PC-3 (cell line): ENCODE data around the gene RBM26. TPM values are rescaled to one million over a fixed set of nuclear protein-coding genes. Genes with fewer than 3 reads are reported as not detected.

ENCODE experiments used
- ATAC-seq: fragments of 200-7000 bp; cut with Tn5 transposase; 2 replicates; pipeline ENCODE4 v1.9.1; 2020; ENCODE audit warnings: mild to moderate bottlenecking, moderate library complexity
- BruUV-seq: library from RNA; stranded (reverse); fragments of 400-500 nt; replicated peaks from 2 replicates; lab custom pipeline; 2021; lab: Mats Ljungman, UMichigan
- CTCF ChIA-PET: fragments of 300-600 bp; sonication (Branson Sonifier 250); formaldehyde crosslinking; loops from one replicate; lab custom pipeline; 2022; ENCODE audit warnings: antibody characterized with exemption; lab: Charles Lee
- POLR2A ChIA-PET: fragments of 300-600 bp; sonication (Branson Sonifier 250); formaldehyde crosslinking; loops from one replicate; lab custom pipeline; 2022; ENCODE audit warnings: antibody characterized with exemption; ENCODE audit not compliant: unreplicated experiment; lab: Charles Lee
- DNase-seq: peaks from one replicate; pipeline ENCODE4 v3.0.0-alpha.2; 2015
- H2AFZ ChIP-seq: fragments of 300-600 bp; sonication (generic); 2 replicates; pipeline ENCODE4 v1.6.0; 2016; ENCODE audit warnings: antibody characterized with exemption, low read length
- H3F3A ChIP-seq: fragments of 300-600 bp; sonication (generic); one replicate; pipeline ENCODE4 v1.6.0; 2017; ENCODE audit warnings: antibody characterized with exemption, low read length, control low read depth, mild to moderate bottlenecking; ENCODE audit not compliant: unreplicated experiment
- H3K27ac ChIP-seq: fragments of 300-600 bp; sonication (generic); 2 replicates; pipeline ENCODE4 v1.5.1; 2016; ENCODE audit warnings: mild to moderate bottlenecking, low read length
- H3K27me3 ChIP-seq: fragments of 300-600 bp; sonication (generic); 2 replicates; pipeline ENCODE4 v1.6.1; 2016; ENCODE audit warnings: low read length, mixed read lengths
- H3K36me3 ChIP-seq: fragments of 300-600 bp; sonication (generic); 2 replicates; pipeline ENCODE4 v1.6.1; 2016; ENCODE audit warnings: low read depth, mixed run types, low read length, mixed read lengths
- H3K4me1 ChIP-seq: fragments of 300-600 bp; sonication (generic); 2 replicates; pipeline ENCODE4 v1.5.1; 2016; ENCODE audit warnings: low read length; ENCODE audit not compliant: insufficient read depth
- H3K4me2 ChIP-seq: fragments of 300-600 bp; sonication (generic); 2 replicates; pipeline ENCODE4 v1.6.0; 2016; ENCODE audit warnings: low read length
- H3K4me3 ChIP-seq: fragments of 300-600 bp; sonication (generic); 2 replicates; pipeline ENCODE4 v1.5.1; 2016; ENCODE audit warnings: mild to moderate bottlenecking, low read length, mixed read lengths
- H3K79me2 ChIP-seq: fragments of 300-600 bp; sonication (generic); 2 replicates; pipeline ENCODE4 v1.6.1; 2017; ENCODE audit warnings: low read length, mixed read lengths
- H3K9ac ChIP-seq: fragments of 300-600 bp; sonication (generic); 2 replicates; pipeline ENCODE4 v1.6.0; 2016; ENCODE audit warnings: mild to moderate bottlenecking, low read length
- H3K9me2 ChIP-seq: fragments of 300-600 bp; sonication (generic); replicated peaks from 2 replicates; pipeline ENCODE4 v1.6.1; 2016; ENCODE audit warnings: mixed run types, low read length, mixed read lengths
- H3K9me3 ChIP-seq: fragments of 300-600 bp; sonication (generic); 2 replicates; pipeline ENCODE4 v1.6.1; 2016; ENCODE audit warnings: low read length, mixed read lengths
- H4K20me1 ChIP-seq: fragments of 300-600 bp; sonication (generic); 2 replicates; pipeline ENCODE4 v1.6.1; 2016; ENCODE audit warnings: low read length, mixed read lengths
- CTCF ChIP-seq: fragments of 300-600 bp; sonication (generic); conservative IDR thresholded peaks from 2 replicates; pipeline ENCODE4 v1.5.1; 2017; ENCODE audit warnings: antibody characterized with exemption, low read depth, mild to moderate bottlenecking, low read length
- EZH2 ChIP-seq: fragments of 300-600 bp; sonication (generic); IDR thresholded peaks from one replicate; pipeline ENCODE4 v1.6.1; 2017; ENCODE audit warnings: antibody characterized with exemption, mild to moderate bottlenecking, low read length; ENCODE audit not compliant: unreplicated experiment
- EZH2phosphoT487 ChIP-seq: fragments of 300-600 bp; sonication (generic); IDR thresholded peaks from 2 replicates; pipeline ENCODE4 v1.6.1; 2018; ENCODE audit warnings: mild to moderate bottlenecking, antibody characterized with exemption, low read length, borderline replicate concordance
- intact Hi-C: fragments of 100-400 bp; cut with micrococcal nuclease; formaldehyde crosslinking; loops from 2 replicates; pipeline ENCODE4 v1.9.0; 2023
- total RNA-seq: library from RNA; depleted of rRNA; stranded (reverse); fragments of >200 nt; gene quantifications from 2 replicates; pipeline ENCODE4 v1.2.3, GENCODE V29; 2014

RBM26 gene
- total RNA-seq, 1 experiment from 2014 or later: 16.1 TPM

DNA sequence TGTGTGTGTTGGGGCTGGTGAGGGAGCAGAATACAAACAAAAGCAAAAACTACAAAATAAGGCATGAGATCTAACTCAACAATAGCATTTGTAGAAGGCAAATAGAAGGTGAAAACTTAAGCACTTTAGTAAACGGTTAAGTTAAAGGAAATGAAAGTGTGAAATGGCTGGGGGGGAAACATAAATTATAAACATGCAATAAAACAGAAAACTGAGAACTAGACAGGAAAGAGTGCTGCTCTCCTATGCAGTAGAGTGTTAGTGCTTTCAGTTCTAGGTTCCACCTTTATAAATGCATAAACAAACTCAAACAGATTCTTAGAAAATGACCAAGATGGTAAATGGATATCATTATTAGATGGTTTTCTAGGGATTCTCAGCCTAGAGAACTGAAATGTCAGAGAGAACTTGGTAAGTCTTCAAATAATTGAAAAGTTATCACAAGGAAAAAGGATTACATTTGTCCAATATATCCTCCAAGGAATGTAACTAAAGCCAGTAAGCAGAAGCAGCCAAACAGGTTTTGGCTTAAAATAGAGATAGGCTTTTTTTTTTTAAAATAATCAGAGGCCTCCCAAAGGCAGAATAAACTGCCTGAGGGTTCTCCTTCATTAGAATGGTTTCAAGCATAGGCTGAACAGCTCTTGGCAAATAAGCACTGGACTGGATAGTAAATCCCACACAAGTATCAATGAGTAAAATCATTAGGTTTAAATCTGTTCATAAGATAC, 23.3 kb downstream of the RBM26 start:
- no peak; the same call in 1 of the 2 replicates for ATAC-seq
- CTCF ChIA-PET: no interaction called here
- Histone ChIP-seq H3K79me2 (peaks cover 85% of the 10 kb centered on the region), H3K27ac (no peak overlapping the region), H3K4me1 (peaks cover 26% of the 10 kb centered on the region), H3K36me3 (no peaks in the 10 kb centered on the region; the same call in 1 of the 2 replicates), H3K4me2 (peak overlapping the region; percentile 42), H3K9ac (no peak overlapping the region), H3F3A (no peaks in the 10 kb centered on the region), H3K9me3 (no peaks in the 10 kb centered on the region), H3K9me2 (no peaks in the 10 kb centered on the region), H3K27me3 (no peaks in the 10 kb centered on the region), H3K4me3 (0 out of 2 replicates have a peak overlapping the region, but pooled peaks have one; percentile 14), H2AFZ (no peak overlapping the region), H4K20me1 (0 out of 2 replicates have a peak, but pooled peaks cover 19% of the 10 kb centered on the region)
- no TSS peak for BruUV-seq
- peak; percentile 67 for DNase-seq
- POLR2A ChIA-PET: no interaction called here
- TF ChIP-seq EZH2: no peak
- no peak for TF ChIP-seq EZH2phosphoT487
- TF ChIP-seq CTCF: no peak
- intact Hi-C loops: no loop called here

GRCh38 chr13:79380997-79381396, 25.1 kb downstream of the RBM26 start:
- intact Hi-C loops: no loop called here
- no peak for DNase-seq
- H3K79me2 ChIP-seq: peaks cover 68% of the 10 kb centered on the region
- ChIA-PET CTCF (no interaction called here), POLR2A (no interaction called here)
- peaks cover 17% of the 10 kb centered on the region for H3K4me1 ChIP-seq
- no peak for ATAC-seq
- no peaks in the 10 kb centered on the region for H3K9me2 ChIP-seq
- 0 out of 2 replicates have a peak, but pooled peaks cover 12% of the 10 kb centered on the region for H4K20me1 ChIP-seq
- H3K4me3 ChIP-seq: no peak overlapping the region
- H3K9ac ChIP-seq: no peak overlapping the region
- no TSS peak for BruUV-seq
- no peak for TF ChIP-seq EZH2phosphoT487
- no peak overlapping the region for H2AFZ ChIP-seq
- no peaks in the 10 kb centered on the region for H3K27me3 ChIP-seq
- no peak overlapping the region for H3K4me2 ChIP-seq
- peaks cover 12% of the 10 kb centered on the region; the same call in 1 of the 2 replicates for H3K36me3 ChIP-seq
- no peaks in the 10 kb centered on the region for H3F3A ChIP-seq
- no peaks in the 10 kb centered on the region for H3K9me3 ChIP-seq
- H3K27ac ChIP-seq: no peak overlapping the region

DNA sequence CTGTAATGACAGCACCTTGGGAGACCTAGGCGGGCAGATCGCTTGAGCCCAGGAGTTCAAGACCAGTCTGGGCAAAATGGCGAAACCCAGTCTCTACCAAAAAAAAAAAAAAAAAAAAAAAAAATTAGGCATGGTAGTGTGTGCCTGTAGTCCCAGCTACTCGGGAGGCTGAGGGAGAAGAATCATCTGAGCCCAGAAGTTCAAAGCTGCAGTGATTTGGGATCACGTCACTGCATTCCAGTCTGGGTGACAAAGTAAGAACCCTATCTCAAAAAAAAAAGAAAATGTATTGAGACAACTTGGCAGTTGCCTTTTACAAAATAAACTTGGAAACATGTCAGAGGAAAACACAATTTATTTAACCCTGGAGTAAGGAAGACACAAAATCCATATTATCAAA, 26.8 kb downstream of the RBM26 start:
- CTCF ChIA-PET: no interaction called here
- peaks cover 16% of the 10 kb centered on the region for H3K4me1 ChIP-seq
- TF ChIP-seq EZH2: no peak
- no peak for TF ChIP-seq EZH2phosphoT487
- TF ChIP-seq CTCF: no peak
- intact Hi-C loops: no loop called here
- no peak overlapping the region for H2AFZ ChIP-seq
- 0 out of 2 replicates have a peak, but pooled peaks cover 12% of the 10 kb centered on the region for H4K20me1 ChIP-seq
- H3K79me2 ChIP-seq: peaks cover 51% of the 10 kb centered on the region
- H3K27me3 ChIP-seq: no peaks in the 10 kb centered on the region
- no peak for DNase-seq
- H3K4me3 ChIP-seq: no peak overlapping the region
- no peak overlapping the region for H3K27ac ChIP-seq
- H3K9me3 ChIP-seq: no peaks in the 10 kb centered on the region
- no peaks in the 10 kb centered on the region for H3F3A ChIP-seq
- H3K9ac ChIP-seq: no peak overlapping the region
- POLR2A ChIA-PET: no interaction called here
- no TSS peak for BruUV-seq
- no peak overlapping the region for H3K4me2 ChIP-seq
- no peaks in the 10 kb centered on the region for H3K9me2 ChIP-seq
- no peak for ATAC-seq
- H3K36me3 ChIP-seq: peaks cover 12% of the 10 kb centered on the region
